ENCODE results near the gene TFEB. TPM values are rescaled to one million over a fixed set of nuclear protein-coding genes. Genes with fewer than 3 reads are reported as not detected.

Gene TFEB
- total RNA-seq, 2 donors from 2014 or later: 4.9 to 10.1 TPM

DNA sequence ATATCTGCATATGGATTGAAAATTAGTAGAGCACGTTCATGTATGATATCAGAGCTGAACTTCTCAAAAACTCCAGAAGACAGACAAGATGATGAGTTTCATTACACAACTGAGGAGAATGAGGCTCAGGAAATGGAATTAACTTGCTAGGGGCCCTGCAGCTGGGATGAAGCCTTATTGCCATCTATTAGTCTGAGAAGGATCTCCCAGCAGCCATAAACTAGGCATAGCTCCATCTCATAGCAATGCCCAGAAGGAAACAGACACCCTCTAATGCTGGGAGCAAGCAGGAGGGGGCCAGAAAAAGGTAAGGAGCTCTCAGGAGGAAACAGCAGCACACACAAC, 18.0 kb downstream of the TFEB start:
- WGBS, 2 donors: 92 to 94% methylated on average over 1 of the region's 1 CpG
- TF ChIP-seq, protein P1, sequence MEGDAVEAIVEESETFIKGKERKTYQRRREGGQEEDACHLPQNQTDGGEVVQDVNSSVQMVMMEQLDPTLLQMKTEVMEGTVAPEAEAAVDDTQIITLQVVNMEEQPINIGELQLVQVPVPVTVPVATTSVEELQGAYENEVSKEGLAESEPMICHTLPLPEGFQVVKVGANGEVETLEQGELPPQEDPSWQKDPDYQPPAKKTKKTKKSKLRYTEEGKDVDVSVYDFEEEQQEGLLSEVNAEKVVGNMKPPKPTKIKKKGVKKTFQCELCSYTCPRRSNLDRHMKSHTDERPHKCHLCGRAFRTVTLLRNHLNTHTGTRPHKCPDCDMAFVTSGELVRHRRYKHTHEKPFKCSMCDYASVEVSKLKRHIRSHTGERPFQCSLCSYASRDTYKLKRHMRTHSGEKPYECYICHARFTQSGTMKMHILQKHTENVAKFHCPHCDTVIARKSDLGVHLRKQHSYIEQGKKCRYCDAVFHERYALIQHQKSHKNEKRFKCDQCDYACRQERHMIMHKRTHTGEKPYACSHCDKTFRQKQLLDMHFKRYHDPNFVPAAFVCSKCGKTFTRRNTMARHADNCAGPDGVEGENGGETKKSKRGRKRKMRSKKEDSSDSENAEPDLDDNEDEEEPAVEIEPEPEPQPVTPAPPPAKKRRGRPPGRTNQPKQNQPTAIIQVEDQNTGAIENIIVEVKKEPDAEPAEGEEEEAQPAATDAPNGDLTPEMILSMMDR (IDR thresholded peaks at IDR 0.05): no peak
- no peak for TF ChIP-seq POLR2A (IDR thresholded peaks at IDR 0.05)
- ATAC-seq (no peak), DNase-seq (no peak)
- Histone ChIP-seq H3K4me3 (no peak overlapping the region), H3K9me3 (no peaks in the 10 kb centered on the region), H3K36me3 (replicated peaks in 1 of 2; ENCODE audit: insufficient read depth in 1 of 2, low read depth in 2 of 2) (no peaks in the 10 kb centered on the region), H3K27me3 (no peaks in the 10 kb centered on the region), H3K27ac (no peak overlapping the region), H3K4me1 (peaks cover 40% of the 10 kb centered on the region)
- intact Hi-C loops (cut with DNase I): no loop called here

DNA sequence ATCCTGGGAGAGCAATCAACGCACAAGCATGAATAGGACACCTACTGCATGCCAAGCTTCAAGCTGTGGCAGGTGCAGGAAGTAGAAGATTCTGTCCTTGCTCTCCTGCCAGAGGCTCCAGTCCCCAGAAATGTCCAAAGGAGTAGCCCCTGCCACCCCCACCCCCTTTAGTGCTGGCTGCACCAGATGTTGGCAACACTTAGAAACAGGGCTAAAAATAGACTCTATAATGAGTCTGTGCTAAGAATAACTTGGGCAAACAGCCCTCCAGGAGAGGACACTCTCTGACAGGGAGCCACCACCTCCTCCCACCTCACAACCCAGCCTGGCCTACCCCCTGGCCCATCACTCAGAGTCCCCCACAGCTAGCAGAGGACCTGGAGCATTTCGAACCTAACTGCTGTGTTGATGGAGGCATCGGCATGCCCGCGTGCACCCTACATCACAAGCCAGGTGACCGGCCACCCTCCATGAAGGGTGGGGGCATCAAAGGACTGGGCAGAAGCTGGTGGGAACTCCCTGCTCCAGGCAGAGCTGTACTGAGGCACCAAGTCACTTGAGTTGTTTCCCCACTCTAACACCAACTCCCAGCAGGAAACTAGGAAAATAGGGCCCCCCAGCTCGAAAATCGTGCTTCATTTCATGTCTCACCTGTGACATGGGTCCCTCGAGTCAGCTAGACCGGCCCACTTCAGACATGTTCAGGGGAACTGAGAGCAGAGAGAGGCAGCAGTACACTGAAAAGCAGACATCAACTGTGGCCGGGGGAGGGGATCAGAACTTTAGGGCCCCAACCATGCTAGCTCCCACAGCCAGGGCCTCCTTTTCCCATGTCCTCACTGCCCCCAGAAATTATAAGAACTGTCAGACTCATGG, 18.7 kb downstream of the TFEB start:
- no peak for TF ChIP-seq POLR2A (IDR thresholded peaks at IDR 0.05)
- TF ChIP-seq, protein P1 (IDR thresholded peaks at IDR 0.05): no peak
- Histone ChIP-seq H3K36me3 (replicated peaks in 1 of 2; ENCODE audit: insufficient read depth in 1 of 2, low read depth in 2 of 2) (no peaks in the 10 kb centered on the region), H3K27ac (no peak overlapping the region), H3K27me3 (no peaks in the 10 kb centered on the region), H3K9me3 (no peaks in the 10 kb centered on the region), H3K4me3 (no peak overlapping the region), H3K4me1 (peaks cover 46% of the 10 kb centered on the region)
- ATAC-seq (no peak), DNase-seq (peak in 1 of 4 donors; percentile 23)
- intact Hi-C loops (cut with DNase I): no loop called here
- WGBS, 2 donors: 74 to 95% methylated on average over 6 to 10 of the region's 11 CpGs

DNA sequence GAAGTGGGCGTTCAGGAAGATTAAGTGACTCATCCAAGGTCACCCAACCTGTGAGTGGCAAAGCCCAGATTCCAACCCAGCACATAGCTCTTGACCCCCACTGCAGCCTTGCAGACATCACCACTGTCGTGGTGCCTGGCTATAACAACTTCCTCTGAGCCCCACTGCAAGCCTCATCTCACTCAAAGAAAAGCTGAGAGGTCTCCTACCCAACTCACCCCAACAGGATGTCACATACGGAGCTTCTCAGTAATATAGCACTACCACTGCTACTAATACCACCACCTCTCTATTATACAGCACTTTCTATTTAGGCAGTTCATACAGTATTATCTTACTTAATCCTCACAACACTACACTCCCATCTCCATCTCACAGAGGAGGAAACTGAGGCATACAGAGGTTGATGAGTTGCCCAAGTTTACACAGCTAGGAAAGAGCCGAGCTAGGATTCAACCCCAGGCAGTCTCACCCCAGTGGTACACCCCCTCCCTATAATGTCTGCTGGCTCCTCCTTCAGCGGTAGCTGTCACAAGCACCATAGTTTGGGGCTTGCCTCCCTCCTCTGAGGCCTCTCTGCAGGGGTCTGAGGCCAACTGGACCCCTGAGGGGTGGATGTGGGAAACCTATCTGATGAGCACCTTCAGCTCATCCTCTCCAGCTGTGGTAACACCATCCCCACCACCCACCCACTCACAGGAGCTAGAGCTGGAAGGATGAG, 19.5 kb downstream of the TFEB start:
- DNase-seq (no peak), ATAC-seq (no peak)
- no peak overlapping the region for H3K27ac ChIP-seq
- peaks cover 53% of the 10 kb centered on the region for H3K4me1 ChIP-seq
- WGBS, 2 donors: 65% methylated on average over 5 of the region's 5 CpGs
- TF ChIP-seq, protein P1 (IDR thresholded peaks at IDR 0.05): no peak
- no peak for TF ChIP-seq POLR2A (IDR thresholded peaks at IDR 0.05)
- no peaks in the 10 kb centered on the region for H3K36me3 ChIP-seq (replicated peaks in 1 of 2; ENCODE audit: insufficient read depth in 1 of 2, low read depth in 2 of 2)
- H3K27me3 ChIP-seq: no peaks in the 10 kb centered on the region
- no peaks in the 10 kb centered on the region for H3K9me3 ChIP-seq
- intact Hi-C loops (cut with DNase I): no loop called here
- H3K4me3 ChIP-seq: no peak overlapping the region

DNA sequence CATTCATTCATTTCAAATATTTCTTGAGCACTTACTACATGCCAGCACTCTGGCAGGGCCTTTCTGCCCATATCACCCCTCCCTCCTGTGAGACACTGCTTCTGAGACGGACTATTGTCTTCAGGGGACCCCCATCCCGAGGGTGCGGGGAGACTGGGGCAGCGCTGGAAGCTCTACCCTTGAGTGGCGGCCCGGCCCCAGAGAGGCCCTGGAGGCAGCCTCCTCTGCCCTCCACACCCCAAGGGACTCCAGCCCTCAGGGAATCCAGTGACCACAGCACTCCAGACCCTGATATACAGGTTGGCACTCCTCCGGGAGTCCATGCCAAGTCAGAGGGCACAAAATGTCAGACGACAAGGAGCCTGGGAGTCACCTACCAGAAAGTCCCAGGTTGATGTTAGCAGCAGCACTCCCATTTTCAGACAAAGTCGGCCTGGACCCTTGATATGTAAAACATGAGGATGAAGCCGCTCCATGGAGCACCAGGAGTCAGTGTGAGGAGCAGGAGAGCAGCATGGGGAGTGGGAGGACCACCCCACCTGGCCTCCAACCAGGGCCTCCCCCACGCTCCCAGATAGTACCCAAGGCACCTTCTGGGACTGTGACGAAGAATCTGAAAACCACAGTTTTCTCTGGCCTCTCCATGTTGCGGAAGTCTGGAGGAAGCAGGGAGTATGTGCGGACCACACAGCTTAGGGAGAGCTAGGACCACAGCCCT, 20.7 kb downstream of the TFEB start:
- intact Hi-C loops (cut with DNase I): no loop called here
- Histone ChIP-seq H3K27me3 (no peaks in the 10 kb centered on the region), H3K27ac (peak overlapping the region in 2 of 4 donors; percentile 80 to 86), H3K36me3 (replicated peaks in 1 of 2; ENCODE audit: insufficient read depth in 1 of 2, low read depth in 2 of 2) (no peaks in the 10 kb centered on the region), H3K4me1 (peaks cover 53% of the 10 kb centered on the region), H3K9me3 (no peaks in the 10 kb centered on the region), H3K4me3 (no peak overlapping the region)
- ATAC-seq (no peak), DNase-seq (no peak)
- WGBS, 2 donors: 88 to 89% methylated on average over 11 to 13 of the region's 14 CpGs
- no peak for TF ChIP-seq POLR2A (IDR thresholded peaks at IDR 0.05)
- TF ChIP-seq, protein P1 (IDR thresholded peaks at IDR 0.05): no peak
